MM.1S (cell line): Measurements from ENCODE around the gene SNX24.

Experiments
- DNase-seq: peaks from one replicate; pipeline ENCODE4 v3.0.0-alpha.2; 2015
- H2AFZ ChIP-seq: fragments of 300-600 bp; sonication (generic); 2 replicates; pipeline ENCODE4 v1.6.0; 2016; ENCODE audit warnings: antibody characterized with exemption, low read length
- H3F3A ChIP-seq: fragments of 300-600 bp; sonication (generic); 2 replicates; pipeline ENCODE4 v1.6.1; 2016; ENCODE audit warnings: mild to moderate bottlenecking, antibody characterized with exemption, low read length, moderate library complexity, mixed read lengths; ENCODE audit not compliant: insufficient read depth
- H3K27ac ChIP-seq: fragments of 300-600 bp; sonication (generic); 2 replicates; pipeline ENCODE4 v1.5.1; 2016; ENCODE audit warnings: mild to moderate bottlenecking, low read length
- H3K27me3 ChIP-seq: fragments of 300-600 bp; sonication (generic); replicated peaks from 2 replicates; pipeline ENCODE4 v1.6.0; 2016; ENCODE audit warnings: low read length; ENCODE audit not compliant: insufficient read depth
- H3K36me3 ChIP-seq: fragments of 300-600 bp; sonication (generic); replicated peaks from 2 replicates; pipeline ENCODE4 v1.6.1; 2016; ENCODE audit warnings: mild to moderate bottlenecking, low read length, mixed read lengths; ENCODE audit not compliant: insufficient read depth
- H3K4me1 ChIP-seq: fragments of 300-600 bp; sonication (generic); 2 replicates; pipeline ENCODE4 v1.6.1; 2016; ENCODE audit warnings: low read length, mixed read lengths
- H3K4me2 ChIP-seq: fragments of 300-600 bp; sonication (generic); 2 replicates; pipeline ENCODE4 v1.6.0; 2016; ENCODE audit warnings: low read depth, low read length
- H3K4me3 ChIP-seq: fragments of 300-600 bp; sonication (generic); 2 replicates; pipeline ENCODE4 v1.5.1; 2016; ENCODE audit warnings: low read length, mixed read lengths
- H3K79me2 ChIP-seq: fragments of 300-600 bp; sonication (generic); 2 replicates; pipeline ENCODE4 v1.6.1; 2016; ENCODE audit warnings: mixed run types, low read length, mixed read lengths
- H3K9ac ChIP-seq: fragments of 300-600 bp; sonication (generic); 2 replicates; pipeline ENCODE4 v1.6.1; 2016; ENCODE audit warnings: low read length, mixed read lengths
- H3K9me2 ChIP-seq: fragments of 300-600 bp; sonication (generic); replicated peaks from 2 replicates; pipeline ENCODE4 v1.6.1; 2016; ENCODE audit warnings: mild to moderate bottlenecking, low read length, mixed read lengths; ENCODE audit not compliant: insufficient read depth
- H3K9me3 ChIP-seq: fragments of 300-600 bp; sonication (generic); replicated peaks from 2 replicates; pipeline ENCODE4 v1.6.1; 2016; ENCODE audit warnings: mild to moderate bottlenecking, low read length, mixed read lengths; ENCODE audit not compliant: insufficient read depth
- H4K20me1 ChIP-seq: fragments of 300-600 bp; sonication (generic); 2 replicates; pipeline ENCODE4 v1.6.1; 2016; ENCODE audit warnings: mild to moderate bottlenecking, low read length, moderate library complexity, mixed read lengths; ENCODE audit not compliant: insufficient read depth
- CTCF ChIP-seq: fragments of 300-600 bp; sonication (generic); IDR thresholded peaks from 2 replicates; pipeline ENCODE4 v1.5.1; 2016; ENCODE audit warnings: antibody characterized with exemption, low read length, mixed read lengths
- EZH2 ChIP-seq: fragments of 300-600 bp; sonication (generic); optimal IDR thresholded peaks from 2 replicates; pipeline ENCODE3; 2017; ENCODE audit warnings: low read depth, mild to moderate bottlenecking, antibody characterized with exemption, low read length, mixed read lengths
- EZH2phosphoT487 ChIP-seq: fragments of 300-600 bp; sonication (generic); IDR thresholded peaks from 2 replicates; pipeline ENCODE4 v1.6.1; 2018; ENCODE audit warnings: antibody characterized with exemption, low read length

SNX24 gene

GRCh38 chr5:122929980-122930379 lies 84.6 kb downstream of the SNX24 start:
- H2AFZ ChIP-seq = no peak overlapping the region
- no peak overlapping the region for H3K4me2 ChIP-seq
- H3K9me2 ChIP-seq = no peaks in the 10 kb centered on the region
- no peak overlapping the region for H3K4me3 ChIP-seq
- no peaks in the 10 kb centered on the region for H3K9me3 ChIP-seq
- H3K4me1 ChIP-seq = no peaks in the 10 kb centered on the region
- TF ChIP-seq EZH2 (no peak), CTCF (no peak), EZH2phosphoT487 (no peak)
- no peaks in the 10 kb centered on the region for H3F3A ChIP-seq
- H3K27me3 ChIP-seq = no peaks in the 10 kb centered on the region
- H3K27ac ChIP-seq = no peak overlapping the region
- no peak for DNase-seq
- H3K9ac ChIP-seq = no peak overlapping the region
- H3K79me2 ChIP-seq = no peaks in the 10 kb centered on the region
- H3K36me3 ChIP-seq = no peaks in the 10 kb centered on the region
- H4K20me1 ChIP-seq = no peaks in the 10 kb centered on the region

GRCh38 chr5:122933956-122934355 lies 88.5 kb downstream of the SNX24 start:
- Histone ChIP-seq H3K36me3 (no peaks in the 10 kb centered on the region), H4K20me1 (no peaks in the 10 kb centered on the region), H3K9ac (no peak overlapping the region), H3K4me2 (no peak overlapping the region), H3K4me3 (no peak overlapping the region), H3K27me3 (no peaks in the 10 kb centered on the region), H3K79me2 (no peaks in the 10 kb centered on the region), H3K4me1 (no peaks in the 10 kb centered on the region), H3K27ac (no peak overlapping the region), H3K9me3 (no peaks in the 10 kb centered on the region), H2AFZ (no peak overlapping the region), H3F3A (no peaks in the 10 kb centered on the region), H3K9me2 (no peaks in the 10 kb centered on the region)
- TF ChIP-seq EZH2 (no peak), EZH2phosphoT487 (no peak), CTCF (no peak)
- DNase-seq = no peak

GRCh38 chr5:122936088-122936487 lies 90.7 kb downstream of the SNX24 start:
- H3K79me2 ChIP-seq = no peaks in the 10 kb centered on the region
- no peaks in the 10 kb centered on the region for H3F3A ChIP-seq
- H3K4me2 ChIP-seq = no peak overlapping the region
- TF ChIP-seq EZH2 = no peak
- no peak for TF ChIP-seq CTCF
- TF ChIP-seq EZH2phosphoT487 = no peak
- no peaks in the 10 kb centered on the region for H4K20me1 ChIP-seq
- H3K9me3 ChIP-seq = no peaks in the 10 kb centered on the region
- no peak overlapping the region for H2AFZ ChIP-seq
- no peak overlapping the region for H3K27ac ChIP-seq
- no peaks in the 10 kb centered on the region for H3K9me2 ChIP-seq
- no peak overlapping the region for H3K4me3 ChIP-seq
- no peaks in the 10 kb centered on the region for H3K27me3 ChIP-seq
- H3K4me1 ChIP-seq = no peaks in the 10 kb centered on the region
- no peak for DNase-seq
- no peak overlapping the region for H3K9ac ChIP-seq
- H3K36me3 ChIP-seq = no peaks in the 10 kb centered on the region
